H1 (cell line): Measurements from ENCODE around the gene SON. TPM values are rescaled to one million over a fixed set of nuclear protein-coding genes. Genes with fewer than 3 reads are reported as not detected.
"Not testable (repeated sequence)": the region's sequence is repeated elsewhere in the genome, so short reads cannot be mapped to it uniquely, and the experiment has no call there.

ENCODE experiments used
- CTCF ChIA-PET: fragments of 300-600 bp; sonication (Branson Sonifier 250); formaldehyde crosslinking; loops from one replicate; lab custom pipeline; 2021; ENCODE audit not compliant: partially characterized antibody; lab: Charles Lee
- POLR2A ChIA-PET: fragments of 300-600 bp; sonication (Branson Sonifier 250); formaldehyde crosslinking; loops from one replicate; lab custom pipeline; 2021; ENCODE audit warnings: inconsistent platforms; ENCODE audit not compliant: partially characterized antibody; lab: Charles Lee
- DNase-seq, 2 experiments: peaks; one replicate each; pipeline versions ENCODE4 v3.0.0 to v3.0.0-alpha.2; 2010 to 2022; ENCODE audit warnings: low spot score in 2 of 2, low read depth in 1 of 2, mixed read lengths in 1 of 2
- FAIRE-seq: peaks from 2 replicates; lab custom pipeline; 2011; peaks lifted over from hg19 to GRCh38; lab: Jason Lieb, UNC
- H2AFZ ChIP-seq: 2 replicates; pipeline ENCODE4 v1.8.1; 2012; ENCODE audit warnings: low read length, inconsistent platforms
- H2AK5ac ChIP-seq: 2 replicates; pipeline ENCODE4 v1.6.1; 2013; ENCODE audit warnings: low read depth, low read length
- H2BK120ac ChIP-seq: replicated peaks from 2 replicates; pipeline ENCODE3; 2013; ENCODE audit warnings: low read depth, low read length, inconsistent platforms
- H2BK12ac ChIP-seq: 2 replicates; pipeline ENCODE4 v1.6.1; 2013; ENCODE audit warnings: low read depth, low read length
- H2BK15ac ChIP-seq: 2 replicates; pipeline ENCODE4 v1.6.1; 2013; ENCODE audit warnings: low read length
- H2BK20ac ChIP-seq: 2 replicates; pipeline ENCODE4 v1.6.1; 2013; ENCODE audit warnings: low read length
- H2BK5ac ChIP-seq: 2 replicates; pipeline ENCODE4 v1.6.1; 2013; ENCODE audit warnings: low read depth, low read length
- H3K14ac ChIP-seq: 2 replicates; pipeline ENCODE4 v1.6.1; 2013; ENCODE audit warnings: inconsistent platforms; ENCODE audit not compliant: insufficient read length
- H3K18ac ChIP-seq: 2 replicates; pipeline ENCODE4 v1.6.1; 2013; ENCODE audit warnings: low read length; ENCODE audit errors: extremely low read depth
- H3K23ac ChIP-seq: 2 replicates; pipeline ENCODE4 v1.6.1; 2013; ENCODE audit warnings: inconsistent platforms; ENCODE audit not compliant: insufficient read length
- H3K23me2 ChIP-seq: 2 replicates; pipeline ENCODE4 v1.6.1; 2013; ENCODE audit warnings: low read depth, low read length
- H3K27ac ChIP-seq: 2 replicates; pipeline ENCODE4 v1.6.1; 2011; ENCODE audit warnings: low read depth, low read length, inconsistent platforms
- H3K27me3 ChIP-seq, 4 experiments: replicated peaks in 1 of 4; 1 replicate in 1 of 4; 2 replicates in 3 of 4; pipeline versions ENCODE4 v1.6.1 to v1.8.1; 2011 to 2013; ENCODE audit warnings: low read length in 3 of 4, mild to moderate bottlenecking in 3 of 4, inconsistent platforms in 2 of 4, mixed read lengths in 2 of 4, moderate library complexity in 1 of 4; ENCODE audit not compliant: control insufficient read depth in 3 of 4, insufficient read depth in 3 of 4; ENCODE audit errors: extremely low read depth in 1 of 4
- H3K36me3 ChIP-seq, 4 experiments: 2 replicates each; pipeline versions ENCODE4 v1.6.1 to v1.8.1; 2011 to 2013; ENCODE audit warnings: mild to moderate bottlenecking in 4 of 4, low read length in 3 of 4, moderate library complexity in 2 of 4, control low read depth in 1 of 4, inconsistent platforms in 1 of 4; ENCODE audit not compliant: insufficient read depth in 4 of 4, control insufficient read depth in 2 of 4
- H3K4ac ChIP-seq: replicated peaks from 2 replicates; pipeline ENCODE3; 2013; ENCODE audit warnings: low read length, low read depth, mixed read lengths, inconsistent platforms; ENCODE audit not compliant: insufficient read length
- H3K4me1 ChIP-seq, 4 experiments: replicated peaks in 1 of 4; 1 replicate in 1 of 4; 2 replicates in 3 of 4; pipeline versions ENCODE4 v1.6.1 to v1.8.1; 2011 to 2013; ENCODE audit warnings: low read length in 3 of 4, inconsistent platforms in 2 of 4, mixed read lengths in 1 of 4; ENCODE audit not compliant: insufficient read depth in 4 of 4, control insufficient read depth in 3 of 4
- H3K4me2 ChIP-seq, 2 experiments: 2 replicates each; pipeline versions ENCODE4 v1.6.1 to v1.8.1; 2011 to 2013; ENCODE audit warnings: low read depth in 2 of 2, low read length in 2 of 2, control low read depth in 1 of 2, inconsistent platforms in 1 of 2, mild to moderate bottlenecking in 1 of 2; ENCODE audit not compliant: insufficient read depth in 1 of 2
- H3K4me3 ChIP-seq, 4 experiments: fragments of 200-600, 300-600 bp in 1 of 4; sonication (generic), shearing (Covaris generic), sonication (Bioruptor Twin) in 1 of 4; 2 replicates each; pipeline versions ENCODE4 v1.5.1 to v1.8.1; 2011 to 2016; ENCODE audit warnings: low read length in 4 of 4, low read depth in 3 of 4, control low read depth in 2 of 4, inconsistent platforms in 2 of 4, mild to moderate bottlenecking in 2 of 4, mixed read lengths in 1 of 4, moderate library complexity in 1 of 4; ENCODE audit not compliant: insufficient read depth in 2 of 4; ENCODE audit errors: extremely low read depth in 1 of 4
- H3K56ac ChIP-seq: replicated peaks from 2 replicates; pipeline ENCODE3; 2013; ENCODE audit warnings: low read depth, mild to moderate bottlenecking, mixed read lengths, low read length, inconsistent platforms; ENCODE audit not compliant: insufficient read length
- H3K79me1 ChIP-seq: 2 replicates; pipeline ENCODE4 v1.6.1; 2013; ENCODE audit warnings: low read depth, low read length, control low read depth
- H3K79me2 ChIP-seq, 2 experiments: 2 replicates each; pipeline versions ENCODE4 v1.6.1 to v1.8.1; 2012 to 2013; ENCODE audit warnings: low read length in 2 of 2, mild to moderate bottlenecking in 2 of 2, inconsistent platforms in 1 of 2; ENCODE audit not compliant: insufficient read depth in 2 of 2, control insufficient read depth in 1 of 2
- H3K9ac ChIP-seq, 4 experiments: replicated peaks in 1 of 4; 1 replicate in 1 of 4; 2 replicates in 3 of 4; pipeline versions ENCODE4 v1.6.1 to v1.8.1; 2011 to 2013; ENCODE audit warnings: low read depth in 3 of 4, low read length in 3 of 4, control low read depth in 2 of 4, mild to moderate bottlenecking in 2 of 4, moderate library complexity in 2 of 4, inconsistent platforms in 1 of 4; ENCODE audit errors: extremely low read depth in 1 of 4
- H3K9me3 ChIP-seq, 2 experiments: 2 replicates each; pipeline versions ENCODE4 v1.6.1 to v1.8.1; 2012 to 2013; ENCODE audit warnings: mild to moderate bottlenecking in 2 of 2, moderate library complexity in 2 of 2, control low read depth in 1 of 2, inconsistent platforms in 1 of 2, low read depth in 1 of 2, low read length in 1 of 2, mixed read lengths in 1 of 2; ENCODE audit not compliant: insufficient read depth in 2 of 2
- H4K20me1 ChIP-seq, 2 experiments: replicated peaks in 1 of 2; 2 replicates each; pipeline versions ENCODE3 to v1.8.1; 2011 to 2013; ENCODE audit warnings: inconsistent platforms in 2 of 2, low read length in 2 of 2, mild to moderate bottlenecking in 1 of 2; ENCODE audit not compliant: insufficient read depth in 2 of 2, control insufficient read depth in 1 of 2
- H4K5ac ChIP-seq: 2 replicates; pipeline ENCODE4 v1.6.1; 2013; ENCODE audit warnings: low read length, low read depth, mixed read lengths, inconsistent platforms; ENCODE audit not compliant: insufficient read length
- H4K8ac ChIP-seq: 2 replicates; pipeline ENCODE4 v1.8.0; 2013; ENCODE audit warnings: mild to moderate bottlenecking, moderate library complexity, low read length, inconsistent platforms; ENCODE audit not compliant: insufficient read depth; ENCODE audit errors: extremely low read depth
- H4K91ac ChIP-seq: replicated peaks from 2 replicates; pipeline ENCODE3; 2013; ENCODE audit warnings: low read length, mixed read lengths, inconsistent platforms; ENCODE audit not compliant: insufficient read length
- WGBS, 2 experiments: shearing (Covaris generic) in 1 of 2; methylation state at CpG; one replicate each; pipeline versions ENCODE4 v1.1.6 to v1.1.7; 2013 to 2015; ENCODE audit warnings: low lambda C conversion rate in 2 of 2, mixed read lengths in 2 of 2, inconsistent platforms in 1 of 2, low coverage in 1 of 2, missing lambda C conversion rate in 1 of 2; ENCODE audit not compliant: insufficient replicate concordance in 2 of 2, insufficient coverage in 1 of 2, insufficient read length in 1 of 2; ENCODE audit errors: extremely low coverage in 1 of 2, missing lambda C conversion rate in 1 of 2; 5-methylcytosine and 5-hydroxymethylcytosine counted together
- polyA plus RNA-seq, 7 experiments: library from polyadenylated mRNA; depleted of rRNA in 3 of 7; stranded (reverse) in 5 of 7; unstranded in 2 of 7; fragments of >200 nt in 5 of 7; fragments of 200-250 nt in 2 of 7; gene quantifications; 1 replicate in 5 of 7; 2 replicates in 1 of 7; 4 replicates in 1 of 7; pipeline versions ENCODE4 v1.2.1 to v1.2.3, GENCODE V29; 2011 to 2013; ENCODE audit warnings: missing spikeins in 2 of 7, mixed read lengths in 2 of 7
- total RNA-seq: library from RNA; stranded (reverse); fragmentation: NEBNext Ultra II Directional; extraction: Animal tissue kit (Norgen Biotek cat#: 25700); gene quantifications from 2 replicates; pipeline ENCODE4 v1.2.1, GENCODE V29; 2021

Gene SON
- total and polyA plus RNA-seq, 2 of the 8 experiments (the other 6 are each of a cell fraction or from before 2014, with no cell fraction given): 122 to 274 TPM

- H3K14ac ChIP-seq, H3K4me1 ChIP-seq, H3K9me3 ChIP-seq, H3K9ac ChIP-seq, H3K4me2 ChIP-seq, H2AK5ac ChIP-seq, H3K79me2 ChIP-seq, H3K4me3 ChIP-seq, FAIRE-seq, H4K5ac ChIP-seq, DNase-seq, H2BK12ac ChIP-seq, H4K91ac ChIP-seq, H3K27me3 ChIP-seq, H3K79me1 ChIP-seq, H2BK20ac ChIP-seq, H2AFZ ChIP-seq, H4K20me1 ChIP-seq, H2BK5ac ChIP-seq, H3K23ac ChIP-seq, H3K56ac ChIP-seq, H3K27ac ChIP-seq, H4K8ac ChIP-seq, H2BK120ac ChIP-seq, H3K23me2 ChIP-seq, CTCF ChIA-PET, H3K4ac ChIP-seq, H2BK15ac ChIP-seq, H3K18ac ChIP-seq: not testable (repeated sequence)
- POLR2A ChIA-PET: interaction anchor here (1.0 to 1.3 kb wide), 2 partner anchors 12 to 28 kb away, joined by 3 read pairs; no protein-coding TSS in a partner anchor
- peaks cover 12 to 81% (median 58%) of the 10 kb centered on the region in 4 experiments for H3K36me3 ChIP-seq
- 94% methylated on average over 1 of the region's 1 CpG; no CpG with 5 or more reads in 1 of the 2 experiments for WGBS, 2 experiments
Measured at GRCh38 chr21:33507003-33507402, 35.8 kb upstream of the SON start.
